Middle frontal gyrus (tissue), 1 donor: Measurements from ENCODE around the gene TOM1L1.

ENCODE experiments used
- DNase-seq: peaks from one replicate; pipeline ENCODE4 v3.0.0-alpha.2; 2015; ENCODE audit warnings: low spot score; ENCODE audit errors: extremely low spot score

The TOM1L1 gene

DNA sequence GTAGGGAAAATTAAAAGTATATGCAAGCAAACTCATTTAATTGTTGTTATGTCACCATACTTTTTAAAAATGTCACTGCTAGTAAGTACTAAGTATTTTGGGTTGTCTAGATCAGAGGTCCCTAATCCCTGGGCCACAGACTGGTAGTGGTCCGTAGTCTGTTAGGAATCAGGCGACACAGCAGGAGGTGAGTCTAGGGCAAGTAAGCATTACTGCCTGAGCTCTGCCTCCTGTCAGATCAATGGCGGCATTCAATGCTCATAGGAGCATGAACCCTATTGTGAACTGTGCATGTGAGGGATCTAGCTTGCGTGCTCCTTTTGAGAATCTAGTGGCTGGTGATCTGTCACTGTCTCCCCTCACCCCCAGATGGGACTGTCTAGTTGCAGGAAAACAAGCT, 89.5 kb downstream of the TOM1L1 start:
- DNase-seq: no peak

DNA sequence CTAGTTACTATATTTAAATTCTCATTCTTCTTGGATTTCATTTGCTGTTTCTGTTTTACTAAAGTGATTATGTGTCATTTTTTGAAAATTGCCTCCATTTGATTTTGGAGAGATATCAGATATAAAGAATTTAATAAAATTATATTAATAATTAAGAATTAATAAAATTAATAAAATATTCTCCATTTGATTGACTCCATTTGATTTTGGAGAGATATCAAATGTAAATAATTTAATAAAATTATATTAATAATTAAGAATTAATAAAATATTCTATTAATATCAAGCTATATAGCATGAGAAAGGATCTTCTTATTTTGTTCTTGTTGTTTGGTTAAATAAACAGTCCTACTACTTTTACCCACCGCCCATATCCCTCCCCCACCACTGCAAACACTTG, 90.9 kb downstream of the TOM1L1 start:
- no peak for DNase-seq

DNA sequence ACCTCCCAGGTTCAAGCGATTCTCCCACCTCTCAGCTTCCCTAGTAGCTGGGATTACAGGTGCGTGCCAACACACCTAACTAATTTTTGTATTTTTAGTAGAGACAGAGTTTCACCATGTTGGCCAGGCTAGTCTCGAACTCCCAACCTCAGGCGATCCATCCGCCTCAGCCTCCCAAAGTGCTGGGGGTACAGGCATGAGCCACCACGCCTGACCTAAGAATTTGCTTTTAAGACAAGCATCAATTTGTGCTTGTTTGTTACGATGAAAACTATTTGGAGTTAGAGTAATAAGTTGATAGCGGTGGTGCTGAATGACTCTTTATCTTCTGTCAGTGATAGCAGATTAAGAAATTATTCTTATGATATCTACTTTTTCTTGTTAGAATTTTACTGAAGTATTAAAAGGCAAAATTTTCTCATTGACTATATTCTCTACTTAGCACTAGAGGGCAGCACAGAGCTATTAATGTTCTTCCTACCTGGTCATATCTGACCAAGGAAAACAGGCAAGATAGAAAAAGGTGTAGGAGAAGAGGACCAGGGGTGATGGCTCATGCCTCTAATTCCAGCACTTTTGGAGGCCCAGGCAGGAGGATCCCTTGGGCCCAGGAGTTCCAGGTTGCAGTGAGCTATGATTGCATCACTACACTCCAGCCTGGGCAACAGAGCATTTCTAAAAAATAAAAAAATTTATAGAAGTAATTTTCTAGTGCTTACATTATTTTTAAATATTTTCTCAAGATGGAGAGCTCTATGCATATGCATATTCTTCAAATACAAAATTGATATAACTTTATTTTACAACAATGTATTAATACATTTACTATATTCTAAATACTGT, 92.4 kb downstream of the TOM1L1 start:
- DNase-seq: no peak

DNA sequence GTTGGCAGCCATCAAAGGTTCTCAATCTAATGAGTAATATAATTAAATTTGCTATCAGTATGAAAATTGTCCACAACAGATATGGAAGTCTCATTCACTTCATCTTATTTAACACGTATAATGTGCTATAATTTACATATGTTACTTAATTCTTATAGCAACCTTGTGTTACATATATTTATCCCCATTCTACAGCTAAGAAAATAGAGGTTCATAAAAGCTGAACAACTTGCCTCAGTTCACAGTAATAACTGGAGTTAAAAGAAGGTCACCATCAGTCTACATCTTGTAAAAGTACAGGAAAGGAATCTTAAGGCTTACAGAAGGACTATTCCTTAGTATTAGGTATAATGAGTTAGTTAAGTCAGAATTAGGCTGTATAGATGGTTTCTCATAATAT, 95.8 kb downstream of the TOM1L1 start:
- no peak for DNase-seq

DNA sequence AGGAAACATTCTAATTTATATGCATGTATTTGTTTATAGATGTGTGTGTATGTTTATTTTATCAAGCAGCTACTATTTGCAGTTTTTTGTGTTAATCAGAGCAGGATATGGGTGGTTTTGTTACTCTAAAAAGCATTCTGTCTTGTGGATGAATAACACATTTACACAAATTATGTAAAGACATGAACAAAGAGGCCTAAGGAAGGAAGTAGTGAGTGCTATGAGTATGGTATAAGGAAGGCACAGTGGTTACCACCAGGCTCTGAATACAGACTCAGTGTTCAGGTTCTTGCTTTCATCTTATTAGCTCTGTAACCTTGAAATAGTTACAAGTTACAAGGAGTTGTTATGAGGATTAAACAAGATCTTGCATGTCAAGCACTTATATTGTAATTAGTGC, 101.8 kb downstream of the TOM1L1 start:
- no peak for DNase-seq

DNA sequence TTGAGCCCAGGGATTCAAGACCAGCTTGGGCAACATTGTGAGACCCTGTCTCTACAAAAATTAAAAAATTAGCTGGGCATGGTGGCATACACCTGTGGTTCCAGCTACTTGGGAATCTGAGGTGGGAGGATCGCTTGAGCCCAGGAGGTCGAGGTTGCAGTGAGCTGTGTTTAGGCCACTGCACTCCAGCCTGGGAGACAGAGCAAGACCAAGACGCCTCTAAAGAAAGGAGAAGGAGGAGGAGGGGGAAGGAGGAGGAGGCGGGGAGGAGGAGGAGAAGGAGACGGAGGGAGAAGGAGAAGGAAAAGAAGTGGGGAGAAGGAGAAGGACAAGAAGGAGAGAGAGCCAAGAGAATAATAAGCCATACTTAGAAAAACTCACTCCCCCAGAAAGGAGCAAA, 103.8 kb downstream of the TOM1L1 start:
- no peak for DNase-seq

DNA sequence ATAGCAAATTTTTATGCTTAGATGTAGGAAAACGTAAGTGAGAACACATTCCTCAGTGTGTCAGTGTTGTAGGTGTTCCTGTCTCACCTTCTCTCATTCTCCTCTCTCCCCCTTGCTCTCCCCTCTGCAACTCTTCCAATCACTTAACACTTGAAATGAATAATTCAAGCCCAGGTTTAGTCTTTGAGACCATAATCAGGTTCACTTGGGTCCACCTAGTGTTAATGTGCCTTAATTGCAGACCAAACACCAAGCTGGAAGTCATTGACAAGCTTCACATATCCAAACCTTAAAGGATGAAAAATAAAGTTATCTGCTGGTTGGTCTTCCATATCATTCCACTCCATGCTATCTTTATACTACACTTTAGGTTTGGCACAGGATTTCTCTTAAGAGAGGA, 104.9 kb downstream of the TOM1L1 start:
- DNase-seq: no peak
